GM23338 (cell line): ENCODE results near the gene KLF9. TPM values are rescaled to one million over a fixed set of nuclear protein-coding genes. Genes with fewer than 3 reads are reported as not detected.

ENCODE experiments used
- ATAC-seq: fragments of 200-7000 bp; cut with Tn5 transposase; 3 replicates; pipeline ENCODE4 v1.9.1; 2020
- DNase-seq: peaks from one replicate; pipeline ENCODE4 v3.0.0-alpha.2; 2015; ENCODE audit warnings: low spot score
- H2AFZ ChIP-seq: fragments of 200-600 bp; sonication (generic); 2 replicates; pipeline ENCODE4 v1.8.0; 2016; ENCODE audit warnings: antibody characterized with exemption, mild to moderate bottlenecking, moderate library complexity
- H3F3A ChIP-seq: fragments of 200-600 bp; sonication (generic); replicated peaks from 2 replicates; pipeline ENCODE4 v1.8.0; 2017; ENCODE audit warnings: antibody characterized with exemption, mixed run types, low read depth
- H3K27ac ChIP-seq: fragments of 200-600 bp; sonication (generic); 2 replicates; pipeline ENCODE4 v1.6.1; 2016; ENCODE audit warnings: low read depth
- H3K27me3 ChIP-seq: fragments of 200-600 bp; sonication (generic); 2 replicates; pipeline ENCODE4 v1.8.0; 2016; ENCODE audit warnings: mild to moderate bottlenecking, mixed run types, moderate library complexity; ENCODE audit not compliant: insufficient read depth
- H3K36me3 ChIP-seq: fragments of 200-600 bp; sonication (generic); 2 replicates; pipeline ENCODE4 v1.8.0; 2016; ENCODE audit warnings: mild to moderate bottlenecking; ENCODE audit not compliant: insufficient read depth
- H3K4me1 ChIP-seq: fragments of 200-600 bp; sonication (generic); 2 replicates; pipeline ENCODE4 v1.8.0; 2016; ENCODE audit warnings: mild to moderate bottlenecking, moderate library complexity; ENCODE audit not compliant: insufficient read depth
- H3K4me2 ChIP-seq: fragments of 200-600 bp; sonication (generic); 2 replicates; pipeline ENCODE4 v1.7.1; 2017; ENCODE audit warnings: mixed run types
- H3K4me3 ChIP-seq: fragments of 200-600 bp; sonication (generic); 2 replicates; pipeline ENCODE4 v1.6.1; 2016; ENCODE audit warnings: mixed run types
- H3K79me2 ChIP-seq: fragments of 200-600 bp; sonication (generic); replicated peaks from 2 replicates; pipeline ENCODE4 v1.8.0; 2017; ENCODE audit warnings: mild to moderate bottlenecking; ENCODE audit not compliant: insufficient read depth
- H3K9me2 ChIP-seq: fragments of 200-600 bp; sonication (generic); 2 replicates; pipeline ENCODE4 v1.8.0; 2017; ENCODE audit not compliant: insufficient read depth
- H4K20me1 ChIP-seq: fragments of 200-600 bp; sonication (generic); replicated peaks from 2 replicates; pipeline ENCODE4 v1.8.0; 2017; ENCODE audit warnings: mild to moderate bottlenecking; ENCODE audit not compliant: insufficient read depth
- H3K27ac Mint-ChIP-seq: 2 replicates; pipeline ENCODE4 v1.8.0; 2020; ENCODE audit warnings: inconsistent platforms, mild to moderate bottlenecking, moderate library complexity, mixed read lengths
- H3K27me3 Mint-ChIP-seq: 3 replicates; pipeline ENCODE4 v1.8.0; 2022; ENCODE audit warnings: low read depth, mild to moderate bottlenecking, moderate library complexity, mixed read lengths, inconsistent platforms; ENCODE audit not compliant: insufficient read depth, poor library complexity
- H3K36me3 Mint-ChIP-seq: 3 replicates; pipeline ENCODE4 v1.8.0; 2021; ENCODE audit warnings: low read depth, mild to moderate bottlenecking, inconsistent platforms, moderate library complexity, mixed read lengths
- H3K4me1 Mint-ChIP-seq: 3 replicates; pipeline ENCODE4 v1.8.0; 2020; ENCODE audit warnings: mild to moderate bottlenecking, inconsistent platforms, mixed read lengths
- H3K4me3 Mint-ChIP-seq: 3 replicates; pipeline ENCODE4 v1.8.0; 2021; ENCODE audit warnings: moderate library complexity, mild to moderate bottlenecking, inconsistent platforms, mixed read lengths
- H3K9me3 Mint-ChIP-seq: 3 replicates; pipeline ENCODE4 v1.8.0; 2020; ENCODE audit warnings: moderate library complexity, mild to moderate bottlenecking, inconsistent platforms, mixed read lengths
- CREB1 ChIP-seq: fragments of 250-450 bp; sonication (Bioruptor Pico); IDR thresholded peaks from 2 replicates; pipeline ENCODE4 v1.5.0; 2020; ENCODE audit warnings: low read depth, mild to moderate bottlenecking, moderate library complexity
- CTCF ChIP-seq, 2 experiments: fragments of 200-600 bp in 1 of 2; sonication (generic) in 1 of 2; conservative IDR thresholded peaks; 2 replicates each; pipeline versions ENCODE4 v1.5.1 to v1.6.1; 2016 to 2017; ENCODE audit warnings: antibody characterized with exemption in 2 of 2, low read depth in 2 of 2, mild to moderate bottlenecking in 2 of 2, moderate library complexity in 1 of 2
- EZH2 ChIP-seq: fragments of 200-600 bp; sonication (generic); IDR thresholded peaks from one replicate; pipeline ENCODE4 v1.8.0; 2017; ENCODE audit warnings: antibody characterized with exemption, mild to moderate bottlenecking, low read depth; ENCODE audit not compliant: unreplicated experiment
- EZH2phosphoT487 ChIP-seq: fragments of 200-600 bp; sonication (generic); IDR thresholded peaks from one replicate; pipeline ENCODE4 v1.8.1; 2018; ENCODE audit warnings: antibody characterized with exemption; ENCODE audit not compliant: unreplicated experiment
- JUNB ChIP-seq: IDR thresholded peaks from one replicate; pipeline ENCODE4 v1.6.1; 2016; ENCODE audit warnings: antibody characterized with exemption; ENCODE audit not compliant: unreplicated experiment
- NANOG ChIP-seq: IDR thresholded peaks from 2 replicates; pipeline ENCODE4 v1.6.1; 2016; ENCODE audit warnings: antibody characterized with exemption, borderline replicate concordance
- POLR2AphosphoS5 ChIP-seq: IDR thresholded peaks from 2 replicates; pipeline ENCODE4 v1.6.1; 2016; ENCODE audit warnings: antibody characterized with exemption, low read depth
- STAT1 ChIP-seq: IDR thresholded peaks from one replicate; pipeline ENCODE4 v1.6.1; 2016; ENCODE audit warnings: antibody characterized with exemption; ENCODE audit not compliant: unreplicated experiment
- ZNF114 ChIP-seq: fragments of 250-450 bp; sonication (Bioruptor Pico); IDR thresholded peaks from 2 replicates; pipeline ENCODE4 v1.5.0; 2020; ENCODE audit warnings: mild to moderate bottlenecking, moderate library complexity
- ZNF331 ChIP-seq: fragments of 250-450 bp; sonication (Bioruptor Pico); IDR thresholded peaks from 2 replicates; pipeline ENCODE4 v1.5.0; 2020; ENCODE audit warnings: low read depth, mild to moderate bottlenecking, moderate library complexity
- ZNF462 ChIP-seq: fragments of 250-450 bp; sonication (Bioruptor Pico); IDR thresholded peaks from 2 replicates; pipeline ENCODE4 v1.5.0; 2020; ENCODE audit warnings: mild to moderate bottlenecking, moderate library complexity
- polyA plus RNA-seq: library from polyadenylated mRNA; unstranded; fragments of >200 nt; fragmentation: Nextera tagmentation; extraction: Ambion mirVana; gene quantifications from 2 replicates; pipeline ENCODE4 v1.2.1, GENCODE V29; 2016
- total RNA-seq: library from RNA; depleted of rRNA; stranded (reverse); fragments of >200 nt; shearing (Covaris generic); gene quantifications from 2 replicates; pipeline ENCODE4 v1.2.3, GENCODE V29; 2014
- TF ChIP-seq, protein P1 (sequence below): IDR thresholded peaks from 2 replicates; pipeline ENCODE4 v1.6.1; 2016; ENCODE audit warnings: antibody characterized with exemption
- TF ChIP-seq, protein P2 (sequence below): IDR thresholded peaks from one replicate; pipeline ENCODE4 v1.6.1; 2018; ENCODE audit warnings: antibody characterized with exemption; ENCODE audit not compliant: unreplicated experiment

The KLF9 gene
- total and polyA plus RNA-seq, 2 experiments from 2014 or later = 0.58 to 1.5 TPM

DNA sequence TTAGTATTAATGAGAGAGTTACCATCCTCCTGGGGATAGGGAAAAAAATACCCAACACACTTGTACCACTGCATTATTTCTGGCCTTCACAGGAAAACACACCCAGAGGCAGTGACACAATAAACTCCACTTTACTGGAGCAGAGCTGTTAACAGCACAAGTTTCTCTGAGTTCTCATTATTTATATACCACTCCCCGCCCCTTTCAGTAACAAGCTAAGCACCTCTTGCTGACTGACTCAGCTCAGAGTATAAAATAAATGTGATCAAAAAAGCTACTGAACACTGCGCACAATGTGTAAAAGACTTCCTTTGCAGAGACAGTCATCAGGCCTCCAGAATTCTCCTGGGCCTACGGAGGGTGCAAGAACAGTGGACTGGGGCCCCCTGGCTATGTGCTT is 21.6 kb downstream of the KLF9 start:
- Histone ChIP-seq H3K36me3 (no peaks in the 10 kb centered on the region), H3K4me2 (no peak overlapping the region), H4K20me1 (no peaks in the 10 kb centered on the region), H3K4me1 (no peaks in the 10 kb centered on the region), H3K4me3 (no peak overlapping the region), H3K9me2 (no peaks in the 10 kb centered on the region), H3F3A (no peaks in the 10 kb centered on the region), H3K27ac (no peak overlapping the region), H3K27me3 (no peaks in the 10 kb centered on the region), H2AFZ (no peak overlapping the region), H3K79me2 (no peaks in the 10 kb centered on the region)
- H3K27me3 Mint-ChIP-seq = no peaks in the 10 kb centered on the region
- TF ChIP-seq ZNF331 (CRISPR knock-in tag) (no peak), EZH2phosphoT487 (no peak), NANOG (no peak), JUNB (no peak), EZH2 (no peak), ZNF462 (CRISPR knock-in tag) (no peak), CREB1 (CRISPR knock-in tag) (no peak), STAT1 (no peak), CTCF (conservative IDR thresholded peaks at IDR 0.05; ENCODE audit: low read depth in 2 of 2) (no peak), ZNF114 (CRISPR knock-in tag) (no peak), POLR2AphosphoS5 (no peak)
- TF ChIP-seq, protein P1, sequence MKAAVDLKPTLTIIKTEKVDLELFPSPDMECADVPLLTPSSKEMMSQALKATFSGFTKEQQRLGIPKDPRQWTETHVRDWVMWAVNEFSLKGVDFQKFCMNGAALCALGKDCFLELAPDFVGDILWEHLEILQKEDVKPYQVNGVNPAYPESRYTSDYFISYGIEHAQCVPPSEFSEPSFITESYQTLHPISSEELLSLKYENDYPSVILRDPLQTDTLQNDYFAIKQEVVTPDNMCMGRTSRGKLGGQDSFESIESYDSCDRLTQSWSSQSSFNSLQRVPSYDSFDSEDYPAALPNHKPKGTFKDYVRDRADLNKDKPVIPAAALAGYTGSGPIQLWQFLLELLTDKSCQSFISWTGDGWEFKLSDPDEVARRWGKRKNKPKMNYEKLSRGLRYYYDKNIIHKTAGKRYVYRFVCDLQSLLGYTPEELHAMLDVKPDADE = no peak
- TF ChIP-seq, protein P2, sequence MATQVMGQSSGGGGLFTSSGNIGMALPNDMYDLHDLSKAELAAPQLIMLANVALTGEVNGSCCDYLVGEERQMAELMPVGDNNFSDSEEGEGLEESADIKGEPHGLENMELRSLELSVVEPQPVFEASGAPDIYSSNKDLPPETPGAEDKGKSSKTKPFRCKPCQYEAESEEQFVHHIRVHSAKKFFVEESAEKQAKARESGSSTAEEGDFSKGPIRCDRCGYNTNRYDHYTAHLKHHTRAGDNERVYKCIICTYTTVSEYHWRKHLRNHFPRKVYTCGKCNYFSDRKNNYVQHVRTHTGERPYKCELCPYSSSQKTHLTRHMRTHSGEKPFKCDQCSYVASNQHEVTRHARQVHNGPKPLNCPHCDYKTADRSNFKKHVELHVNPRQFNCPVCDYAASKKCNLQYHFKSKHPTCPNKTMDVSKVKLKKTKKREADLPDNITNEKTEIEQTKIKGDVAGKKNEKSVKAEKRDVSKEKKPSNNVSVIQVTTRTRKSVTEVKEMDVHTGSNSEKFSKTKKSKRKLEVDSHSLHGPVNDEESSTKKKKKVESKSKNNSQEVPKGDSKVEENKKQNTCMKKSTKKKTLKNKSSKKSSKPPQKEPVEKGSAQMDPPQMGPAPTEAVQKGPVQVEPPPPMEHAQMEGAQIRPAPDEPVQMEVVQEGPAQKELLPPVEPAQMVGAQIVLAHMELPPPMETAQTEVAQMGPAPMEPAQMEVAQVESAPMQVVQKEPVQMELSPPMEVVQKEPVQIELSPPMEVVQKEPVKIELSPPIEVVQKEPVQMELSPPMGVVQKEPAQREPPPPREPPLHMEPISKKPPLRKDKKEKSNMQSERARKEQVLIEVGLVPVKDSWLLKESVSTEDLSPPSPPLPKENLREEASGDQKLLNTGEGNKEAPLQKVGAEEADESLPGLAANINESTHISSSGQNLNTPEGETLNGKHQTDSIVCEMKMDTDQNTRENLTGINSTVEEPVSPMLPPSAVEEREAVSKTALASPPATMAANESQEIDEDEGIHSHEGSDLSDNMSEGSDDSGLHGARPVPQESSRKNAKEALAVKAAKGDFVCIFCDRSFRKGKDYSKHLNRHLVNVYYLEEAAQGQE = no peak
- DNase-seq (no peak), ATAC-seq (no peak)
- H3K27ac Mint-ChIP-seq = no peak overlapping the region
- no peak overlapping the region for H3K4me3 Mint-ChIP-seq
- no peaks in the 10 kb centered on the region; the same call in 2 of the 3 replicates for H3K4me1 Mint-ChIP-seq
- H3K9me3 Mint-ChIP-seq = no peaks in the 10 kb centered on the region; the same call in 2 of the 3 replicates
- no peaks in the 10 kb centered on the region for H3K36me3 Mint-ChIP-seq
